SU-DHL-6 (cell line): ENCODE data around the gene ANKS1B.

Experiments used
- H2AFZ ChIP-seq: fragments of 200-600 bp; sonication (generic); 2 replicates; pipeline ENCODE4 v1.6.1; 2014; ENCODE audit warnings: low read depth, mild to moderate bottlenecking, moderate library complexity, mixed read lengths, antibody characterized with exemption, low read length; ENCODE audit not compliant: severe bottlenecking
- H3F3A ChIP-seq: fragments of 200-600 bp; shearing (Covaris generic); 2 replicates; pipeline ENCODE4 v1.6.0; 2016; ENCODE audit warnings: antibody characterized with exemption, mild to moderate bottlenecking; ENCODE audit not compliant: insufficient read depth
- H3K27ac ChIP-seq: fragments of 200-600 bp; sonication (generic); 2 replicates; pipeline ENCODE4 v1.5.1; 2016; ENCODE audit warnings: low read depth, mild to moderate bottlenecking, low read length, moderate library complexity, mixed read lengths
- H3K27me3 ChIP-seq: fragments of 200-600 bp; sonication (generic), shearing (Covaris generic); 2 replicates; pipeline ENCODE4 v1.6.0; 2014; ENCODE audit warnings: mild to moderate bottlenecking, low read length
- H3K36me3 ChIP-seq: fragments of 200-600 bp; sonication (generic); 2 replicates; pipeline ENCODE4 v1.6.1; 2014; ENCODE audit warnings: mild to moderate bottlenecking, low read length, mixed read lengths
- H3K4me2 ChIP-seq: fragments of 300-600, 200-600 bp; shearing (Covaris generic), sonication (generic); 2 replicates; pipeline ENCODE4 v1.6.0; 2014; ENCODE audit warnings: low read length, low read depth, mild to moderate bottlenecking; ENCODE audit not compliant: poor library complexity, severe bottlenecking
- H3K4me3 ChIP-seq: fragments of 200-600 bp; sonication (generic); 2 replicates; pipeline ENCODE4 v1.5.1; 2014; ENCODE audit warnings: antibody characterized with exemption, low read length, mild to moderate bottlenecking, mixed read lengths; ENCODE audit not compliant: insufficient read depth, poor library complexity, severe bottlenecking
- H3K79me2 ChIP-seq: fragments of 200-600 bp; sonication (generic); 2 replicates; pipeline ENCODE4 v1.6.1; 2014; ENCODE audit warnings: mild to moderate bottlenecking, low read length, moderate library complexity; ENCODE audit not compliant: insufficient read depth
- H3K9ac ChIP-seq: fragments of 200-600 bp; sonication (generic); 2 replicates; pipeline ENCODE4 v1.7.0; 2014; ENCODE audit warnings: mild to moderate bottlenecking, low read length
- H3K9me2 ChIP-seq: fragments of 200-600 bp; sonication (generic); replicated peaks from 2 replicates; pipeline ENCODE4 v1.6.1; 2014; ENCODE audit warnings: low read length; ENCODE audit not compliant: insufficient read depth
- H3K9me3 ChIP-seq: fragments of 200-600 bp; sonication (generic); 2 replicates; pipeline ENCODE4 v1.6.1; 2014; ENCODE audit warnings: low read length, mixed read lengths; ENCODE audit not compliant: insufficient read depth
- H4K20me1 ChIP-seq: fragments of 200-600 bp; sonication (generic); 2 replicates; pipeline ENCODE4 v1.6.1; 2014; ENCODE audit warnings: low read depth, mild to moderate bottlenecking, antibody characterized with exemption, low read length, moderate library complexity, mixed read lengths
- EZH2phosphoT487 ChIP-seq: fragments of 200-600 bp; sonication (generic), shearing (Covaris generic); conservative IDR thresholded peaks from 2 replicates; pipeline ENCODE4 v1.6.1; 2018; ENCODE audit warnings: mild to moderate bottlenecking, antibody characterized with exemption, low read length, moderate library complexity, mixed read lengths
- TF ChIP-seq, protein P1 (sequence below): fragments of 200-600 bp; sonication (generic); IDR thresholded peaks from one replicate; pipeline ENCODE4 v1.5.1; 2017; ENCODE audit warnings: antibody characterized with exemption, mild to moderate bottlenecking, low read length, moderate library complexity; ENCODE audit not compliant: insufficient read depth, poor library complexity, severe bottlenecking

Gene ANKS1B

GRCh38 chr12:99224237-99224636, 760.5 kb downstream of the ANKS1B start:
- Histone ChIP-seq H3K9ac (no peak overlapping the region), H3K9me3 (no peaks in the 10 kb centered on the region), H3K79me2 (no peaks in the 10 kb centered on the region), H3K36me3 (no peaks in the 10 kb centered on the region), H4K20me1 (no peaks in the 10 kb centered on the region), H2AFZ (no peak overlapping the region), H3K27me3 (no peaks in the 10 kb centered on the region), H3K4me3 (no peak overlapping the region), H3F3A (no peaks in the 10 kb centered on the region), H3K4me2 (no peak overlapping the region), H3K9me2 (no peaks in the 10 kb centered on the region), H3K27ac (no peak overlapping the region)
- no peak for TF ChIP-seq EZH2phosphoT487
- TF ChIP-seq, protein P1, sequence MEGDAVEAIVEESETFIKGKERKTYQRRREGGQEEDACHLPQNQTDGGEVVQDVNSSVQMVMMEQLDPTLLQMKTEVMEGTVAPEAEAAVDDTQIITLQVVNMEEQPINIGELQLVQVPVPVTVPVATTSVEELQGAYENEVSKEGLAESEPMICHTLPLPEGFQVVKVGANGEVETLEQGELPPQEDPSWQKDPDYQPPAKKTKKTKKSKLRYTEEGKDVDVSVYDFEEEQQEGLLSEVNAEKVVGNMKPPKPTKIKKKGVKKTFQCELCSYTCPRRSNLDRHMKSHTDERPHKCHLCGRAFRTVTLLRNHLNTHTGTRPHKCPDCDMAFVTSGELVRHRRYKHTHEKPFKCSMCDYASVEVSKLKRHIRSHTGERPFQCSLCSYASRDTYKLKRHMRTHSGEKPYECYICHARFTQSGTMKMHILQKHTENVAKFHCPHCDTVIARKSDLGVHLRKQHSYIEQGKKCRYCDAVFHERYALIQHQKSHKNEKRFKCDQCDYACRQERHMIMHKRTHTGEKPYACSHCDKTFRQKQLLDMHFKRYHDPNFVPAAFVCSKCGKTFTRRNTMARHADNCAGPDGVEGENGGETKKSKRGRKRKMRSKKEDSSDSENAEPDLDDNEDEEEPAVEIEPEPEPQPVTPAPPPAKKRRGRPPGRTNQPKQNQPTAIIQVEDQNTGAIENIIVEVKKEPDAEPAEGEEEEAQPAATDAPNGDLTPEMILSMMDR = no peak

DNA sequence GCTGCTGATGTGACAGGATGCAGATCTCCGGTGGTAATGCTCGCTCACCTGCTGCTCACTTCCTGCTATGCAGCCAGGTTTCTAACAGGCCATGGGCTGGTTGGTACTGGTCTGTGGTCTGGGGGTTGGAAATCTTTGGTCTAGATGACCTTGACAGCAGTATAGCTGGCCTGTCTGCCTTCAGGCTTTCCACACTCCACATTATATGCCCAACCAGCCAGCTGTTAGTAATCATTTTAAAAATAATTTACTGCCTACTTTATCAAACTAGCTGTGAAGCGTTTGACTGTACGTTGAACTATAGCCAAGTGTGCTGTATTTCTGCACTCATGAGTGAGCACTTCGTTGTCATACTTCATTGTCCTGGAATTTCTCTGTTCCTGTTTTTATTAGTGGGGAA, 761.2 kb downstream of the ANKS1B start:
- H3K9ac ChIP-seq = no peak overlapping the region

GRCh38 chr12:99213047-99213446, 771.7 kb downstream of the ANKS1B start:
- no peak for TF ChIP-seq EZH2phosphoT487
- TF ChIP-seq, protein P1 = no peak
- no peak overlapping the region for H3K4me2 ChIP-seq
- H4K20me1 ChIP-seq = no peaks in the 10 kb centered on the region
- H3K9ac ChIP-seq = no peak overlapping the region
- H3K27ac ChIP-seq = no peak overlapping the region
- H3K79me2 ChIP-seq = no peaks in the 10 kb centered on the region
- H3K9me2 ChIP-seq = no peaks in the 10 kb centered on the region
- H3K4me3 ChIP-seq = no peak overlapping the region
- no peaks in the 10 kb centered on the region for H3K27me3 ChIP-seq
- H3K36me3 ChIP-seq = no peaks in the 10 kb centered on the region
- H2AFZ ChIP-seq = no peak overlapping the region
- no peaks in the 10 kb centered on the region for H3K9me3 ChIP-seq
- no peaks in the 10 kb centered on the region for H3F3A ChIP-seq

More for the DNA sequence above, 761.2 kb downstream of the ANKS1B start:
- Histone ChIP-seq H2AFZ (no peak overlapping the region), H3K9me2 (no peaks in the 10 kb centered on the region), H3K27ac (no peak overlapping the region), H3K79me2 (no peaks in the 10 kb centered on the region), H3F3A (no peaks in the 10 kb centered on the region), H3K4me2 (no peak overlapping the region), H3K4me3 (no peak overlapping the region), H4K20me1 (no peaks in the 10 kb centered on the region), H3K27me3 (no peaks in the 10 kb centered on the region), H3K9me3 (no peaks in the 10 kb centered on the region), H3K36me3 (no peaks in the 10 kb centered on the region)
- TF ChIP-seq EZH2phosphoT487 = no peak
- TF ChIP-seq, protein P1 = no peak

GRCh38 chr12:99212275-99212674, 772.5 kb downstream of the ANKS1B start:
- Histone ChIP-seq H3K36me3 (no peaks in the 10 kb centered on the region), H3K27ac (no peak overlapping the region), H3K9me2 (no peaks in the 10 kb centered on the region), H2AFZ (no peak overlapping the region), H3K9me3 (no peaks in the 10 kb centered on the region), H3F3A (no peaks in the 10 kb centered on the region), H4K20me1 (no peaks in the 10 kb centered on the region), H3K4me3 (no peak overlapping the region), H3K27me3 (no peaks in the 10 kb centered on the region), H3K9ac (no peak overlapping the region), H3K4me2 (no peak overlapping the region), H3K79me2 (no peaks in the 10 kb centered on the region)
- no peak for TF ChIP-seq EZH2phosphoT487
- TF ChIP-seq, protein P1 = no peak
